ENCODE data around the gene MTARC1. TPM values are rescaled to one million over a fixed set of nuclear protein-coding genes. Genes with fewer than 3 reads are reported as not detected.
A peak's percentile ranks its signal among the peaks of the same experiment; 100 is the strongest.

Gene MTARC1
- total RNA-seq, 1 experiment from 2014 or later, result 10.9 TPM

DNA sequence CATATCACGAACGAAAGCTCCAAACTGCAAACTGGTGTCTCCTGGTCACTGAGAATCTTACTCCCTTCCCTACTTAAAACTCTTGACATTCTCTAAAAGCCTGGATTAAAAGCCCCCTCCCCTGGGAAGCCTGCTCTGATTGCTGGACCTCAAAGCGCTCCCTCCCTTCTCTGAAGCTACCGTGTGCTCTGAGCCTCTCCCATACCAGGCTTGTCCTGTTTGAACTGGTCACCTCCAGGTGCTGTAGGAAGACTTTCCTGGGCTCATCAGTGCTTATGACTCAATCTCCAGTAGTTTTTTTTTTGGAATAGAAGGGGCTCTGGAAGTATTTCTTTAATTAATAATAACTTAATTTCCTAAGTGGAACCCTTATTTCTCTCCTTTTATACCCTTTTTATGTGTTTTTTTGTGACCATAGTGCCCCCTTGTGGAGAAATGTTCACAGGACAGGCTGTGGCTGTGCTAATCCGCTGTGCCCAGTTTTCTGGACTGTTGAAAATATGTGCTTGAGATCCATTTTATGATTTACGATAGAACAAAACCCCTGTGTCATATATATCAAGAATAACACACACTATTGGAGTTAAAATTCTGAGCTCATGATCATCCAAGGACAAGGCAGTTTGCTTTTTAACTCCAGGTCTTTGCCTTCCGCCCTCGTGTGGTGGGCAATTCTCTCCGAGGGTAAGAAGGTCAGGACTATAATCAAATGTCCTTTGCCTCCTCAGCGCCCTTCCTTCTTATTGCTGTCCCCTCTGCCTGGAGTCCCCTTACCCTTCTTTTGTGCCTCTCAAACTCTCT lies 16.9 kb downstream of the MTARC1 start:
- peak; percentile 40 for DNase-seq (ENCODE audit: extremely low read depth, low read depth)

- no peak for DNase-seq (ENCODE audit: extremely low read depth, low read depth)
These were observed 17.5 kb downstream of the MTARC1 start for GRCh38 chr1:220804202-220804586.

- DNase-seq (ENCODE audit: extremely low read depth, low read depth), result no peak
These were observed 19.7 kb downstream of the MTARC1 start for GRCh38 chr1:220806408-220806807.

GRCh38 chr1:220807726-220808125 lies 21.0 kb downstream of the MTARC1 start:
- no peak for DNase-seq (ENCODE audit: extremely low read depth, low read depth)

- DNase-seq (ENCODE audit: extremely low read depth, low read depth), result no peak
These were observed 21.9 kb downstream of the MTARC1 start for GRCh38 chr1:220808345-220809186.

DNA sequence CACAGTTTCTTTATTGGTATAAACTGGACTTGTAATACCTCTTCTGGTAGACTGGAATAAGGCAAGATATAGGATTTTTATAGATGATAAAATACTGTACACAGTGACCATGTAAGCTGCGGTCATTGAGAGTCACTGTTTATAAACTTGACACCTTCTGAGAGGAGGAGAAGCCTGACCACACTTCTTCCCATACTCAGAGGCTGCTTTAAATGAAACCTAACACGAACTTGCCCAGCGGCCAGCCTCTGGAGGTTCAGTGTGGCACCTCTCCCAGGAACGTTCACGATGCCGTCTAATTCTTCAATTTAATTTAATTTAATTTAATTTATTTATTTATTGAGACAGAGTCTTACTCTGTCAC lies 22.5 kb downstream of the MTARC1 start:
- DNase-seq (ENCODE audit: extremely low read depth, low read depth), result no peak

GRCh38 chr1:220809704-220810103 lies 23.0 kb downstream of the MTARC1 start:
- no peak for DNase-seq (ENCODE audit: extremely low read depth, low read depth)

- DNase-seq (ENCODE audit: extremely low read depth, low read depth), result peak; percentile 86
These were observed 23.5 kb downstream of the MTARC1 start for GRCh38 chr1:220810179-220810653.

GRCh38 chr1:220810963-220811362 lies 24.2 kb downstream of the MTARC1 start:
- DNase-seq (ENCODE audit: extremely low read depth, low read depth), result no peak

DNA sequence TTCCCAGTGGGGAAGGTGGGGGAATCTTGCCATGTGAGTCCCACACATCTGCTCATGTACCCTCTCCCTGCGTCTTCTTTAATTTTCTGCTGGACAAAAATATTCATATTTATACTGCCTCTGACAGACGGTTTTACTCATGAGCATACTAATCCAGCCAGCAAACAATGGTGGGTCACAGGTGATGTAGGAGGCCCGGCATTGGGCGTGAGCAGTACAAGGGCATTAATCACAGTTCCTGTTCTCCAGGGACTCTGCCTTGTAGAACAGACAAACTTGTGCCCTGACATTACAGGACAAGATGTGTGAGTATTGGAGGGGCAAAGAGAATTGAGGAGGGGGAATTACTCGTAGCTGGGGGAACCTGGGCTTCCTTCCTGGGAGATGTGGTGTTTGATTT lies 25.0 kb downstream of the MTARC1 start:
- DNase-seq (ENCODE audit: extremely low read depth, low read depth), result no peak

DNA sequence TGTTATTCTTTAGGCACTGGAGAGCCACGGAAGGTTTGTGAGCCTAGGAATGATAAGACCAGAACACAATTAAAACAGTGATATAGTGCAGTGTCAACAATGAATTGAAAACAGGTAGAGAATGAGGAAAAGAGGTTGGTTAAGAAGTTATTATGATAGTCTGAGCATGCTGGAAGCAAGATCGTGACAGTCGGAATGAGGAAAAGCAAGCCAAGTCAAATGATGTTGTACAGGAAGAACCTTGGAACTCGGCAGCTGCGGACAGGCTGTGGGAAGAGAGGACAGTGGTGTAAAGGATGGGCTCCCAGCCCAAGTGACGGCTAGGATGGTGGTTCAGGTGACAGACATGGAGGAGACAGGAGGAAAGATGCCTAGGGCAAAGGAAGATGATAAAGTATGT lies 25.6 kb downstream of the MTARC1 start:
- DNase-seq (ENCODE audit: extremely low read depth, low read depth), result no peak

DNA sequence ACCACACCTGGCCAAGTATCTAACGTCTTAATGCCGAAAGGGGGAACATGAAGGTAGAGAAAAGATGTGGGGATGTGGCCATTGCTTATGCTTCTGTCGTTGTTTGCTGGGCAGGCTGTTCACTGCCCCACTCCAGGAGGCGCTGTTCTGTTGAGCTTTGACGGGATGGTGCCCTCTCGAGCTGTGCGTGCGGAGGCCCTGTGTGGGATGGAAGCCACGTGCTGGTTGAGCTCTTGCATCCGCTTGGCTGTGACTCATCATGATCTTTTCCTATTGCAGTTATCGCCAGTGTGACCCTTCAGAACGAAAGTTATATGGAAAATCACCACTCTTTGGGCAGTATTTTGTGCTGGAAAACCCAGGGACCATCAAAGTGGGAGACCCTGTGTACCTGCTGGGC lies 26.3 kb downstream of the MTARC1 start:
- DNase-seq (ENCODE audit: extremely low read depth, low read depth), result no peak

GRCh38 chr1:220815409-220815808 lies 28.7 kb downstream of the MTARC1 start:
- DNase-seq (ENCODE audit: extremely low read depth, low read depth), result no peak

DNA sequence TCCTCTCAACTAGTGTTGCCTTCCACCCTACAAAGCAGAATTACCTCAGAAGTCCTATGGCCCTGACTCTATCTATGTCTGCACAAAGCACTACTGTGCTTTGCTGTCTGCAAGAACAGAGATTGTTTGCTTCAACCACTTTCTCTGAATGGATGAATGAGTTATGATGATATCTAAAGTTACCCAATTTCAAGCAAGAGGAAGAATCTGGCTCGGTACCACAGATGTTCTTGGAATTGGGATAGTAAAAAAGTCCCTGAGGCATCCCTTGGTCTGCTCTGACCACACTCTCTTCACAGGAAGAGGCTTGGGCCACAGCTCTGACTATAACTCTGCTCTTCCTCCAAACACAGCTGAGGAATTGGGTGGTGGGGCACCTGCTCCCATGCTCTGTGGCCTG lies 31.2 kb downstream of the MTARC1 start:
- no peak for DNase-seq (ENCODE audit: extremely low read depth, low read depth)

- peak; percentile 45 for DNase-seq (ENCODE audit: extremely low read depth, low read depth)
These were observed 31.9 kb downstream of the MTARC1 start for GRCh38 chr1:220818421-220819173.

DNA sequence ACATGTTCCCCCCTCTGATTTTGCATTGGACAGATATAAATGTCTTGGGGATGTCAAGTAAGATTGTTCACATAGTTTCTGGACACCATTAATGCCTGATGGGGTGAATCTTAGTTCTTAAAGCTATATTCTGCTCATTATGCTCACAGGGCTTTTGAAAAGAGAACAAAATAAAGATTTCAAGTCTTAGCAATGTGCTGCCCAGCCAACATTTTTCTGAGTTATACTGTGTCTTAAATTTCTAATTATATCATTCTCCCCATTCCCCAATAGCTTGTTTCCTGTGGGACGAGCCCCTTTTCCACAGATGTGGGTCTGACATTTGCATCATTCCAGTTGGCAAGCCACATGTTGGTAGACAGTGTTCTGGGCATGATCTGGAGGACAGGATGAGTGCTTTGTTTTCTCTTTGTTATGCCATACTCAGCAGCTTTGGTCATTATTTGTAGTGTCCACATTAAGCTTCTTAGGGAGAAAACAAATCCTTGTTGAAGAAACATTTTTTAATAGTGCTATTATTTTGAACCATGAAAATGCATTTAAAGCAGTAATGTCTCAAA lies 32.8 kb downstream of the MTARC1 start:
- no peak for DNase-seq (ENCODE audit: extremely low read depth, low read depth)

DNA sequence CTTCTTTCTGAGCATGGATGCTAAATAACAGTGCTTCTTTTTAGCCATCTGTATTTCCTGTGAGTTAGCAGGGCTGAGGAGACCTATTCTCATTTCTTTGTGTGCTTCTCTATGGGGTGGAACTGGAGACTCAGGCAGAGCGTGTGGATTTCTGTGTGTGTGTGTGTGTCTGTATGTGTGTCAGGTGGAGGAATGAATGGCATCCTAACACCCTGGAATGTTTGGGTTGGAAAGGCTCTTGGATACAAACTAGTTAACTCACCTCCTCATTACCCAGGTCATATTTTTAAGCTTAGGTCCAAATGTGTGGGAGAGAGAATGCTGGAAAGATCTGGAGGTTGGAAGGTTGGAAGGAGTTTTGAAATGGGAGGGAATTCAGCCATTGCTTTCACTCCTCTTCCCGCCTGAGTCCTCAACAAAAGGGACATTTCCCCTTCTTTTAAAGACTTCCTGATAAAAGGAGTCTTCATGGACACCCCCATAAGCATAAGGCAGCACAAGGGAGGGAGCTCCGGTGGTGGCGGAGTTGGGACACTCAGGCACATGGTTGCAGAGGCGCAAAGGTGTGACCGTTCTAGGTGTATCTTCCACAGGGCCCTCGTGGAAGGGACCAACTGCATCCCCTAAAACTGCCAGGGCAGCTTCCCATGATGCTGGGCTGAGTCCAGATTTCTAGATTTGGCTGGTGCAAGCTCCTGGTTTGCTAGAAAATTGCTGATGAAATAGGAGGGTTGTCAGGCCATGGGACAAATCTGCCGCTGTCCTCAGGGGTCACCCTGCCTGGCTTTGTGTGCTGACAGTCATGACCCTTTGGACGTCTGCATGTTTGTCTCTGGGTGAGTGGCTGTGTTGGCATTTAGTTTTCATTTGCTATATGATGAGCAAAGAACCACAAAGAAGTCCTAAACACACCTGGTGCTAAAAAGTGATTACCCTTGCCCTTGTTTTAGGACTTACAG lies 37.6 kb downstream of the MTARC1 start:
- DNase-seq (ENCODE audit: extremely low read depth, low read depth), result no peak

GRCh38 chr1:220825819-220826551 lies 39.3 kb downstream of the MTARC1 start:
- no peak for DNase-seq (ENCODE audit: extremely low read depth, low read depth)

GRCh38 chr1:220826729-220827128 lies 40.0 kb downstream of the MTARC1 start:
- no peak for DNase-seq (ENCODE audit: extremely low read depth, low read depth)
